ENCODE data around the gene MC5R. TPM values are rescaled to one million over a fixed set of nuclear protein-coding genes. Genes with fewer than 3 reads are reported as not detected.
"Not testable (repeated sequence)": the region's sequence is repeated elsewhere in the genome, so short reads cannot be mapped to it uniquely, and the experiment has no call there.

MC5R gene
- total RNA-seq, 2 experiments from 2014 or later = not detected

DNA sequence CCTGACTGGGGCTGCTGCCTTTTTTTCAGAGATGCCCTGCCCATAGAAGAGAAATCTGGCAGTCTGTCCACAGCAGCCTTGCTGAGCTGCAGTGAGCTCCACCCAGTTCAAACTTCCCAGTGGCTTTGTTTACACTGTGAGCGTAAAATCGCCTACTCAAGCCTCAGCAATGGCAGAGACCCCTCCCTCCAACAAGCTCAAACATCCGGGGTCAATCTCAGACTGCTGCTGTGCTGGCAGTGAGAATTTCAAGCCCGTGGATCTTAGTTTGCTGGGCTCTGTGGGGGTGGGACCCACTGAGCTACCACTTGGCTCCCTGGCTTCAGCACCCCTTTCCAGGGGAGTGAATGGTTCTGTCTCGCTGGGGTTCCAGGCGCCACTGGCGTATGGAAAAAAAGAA is 38.9 kb downstream of the MC5R start:
- CTCF ChIA-PET; ATAC-seq; H3K27ac Mint-ChIP-seq; H3K36me3 Mint-ChIP-seq (ENCODE audit: low read depth); H3K9me3 Mint-ChIP-seq (ENCODE audit: insufficient read depth); DNase-seq; H3K4me1 Mint-ChIP-seq (ENCODE audit: low read depth); POLR2A ChIA-PET; H3K4me3 Mint-ChIP-seq: not testable (repeated sequence)
- H3K27me3 Mint-ChIP-seq (ENCODE audit: low read depth) = peaks cover 20% of the 10 kb centered on the region

DNA sequence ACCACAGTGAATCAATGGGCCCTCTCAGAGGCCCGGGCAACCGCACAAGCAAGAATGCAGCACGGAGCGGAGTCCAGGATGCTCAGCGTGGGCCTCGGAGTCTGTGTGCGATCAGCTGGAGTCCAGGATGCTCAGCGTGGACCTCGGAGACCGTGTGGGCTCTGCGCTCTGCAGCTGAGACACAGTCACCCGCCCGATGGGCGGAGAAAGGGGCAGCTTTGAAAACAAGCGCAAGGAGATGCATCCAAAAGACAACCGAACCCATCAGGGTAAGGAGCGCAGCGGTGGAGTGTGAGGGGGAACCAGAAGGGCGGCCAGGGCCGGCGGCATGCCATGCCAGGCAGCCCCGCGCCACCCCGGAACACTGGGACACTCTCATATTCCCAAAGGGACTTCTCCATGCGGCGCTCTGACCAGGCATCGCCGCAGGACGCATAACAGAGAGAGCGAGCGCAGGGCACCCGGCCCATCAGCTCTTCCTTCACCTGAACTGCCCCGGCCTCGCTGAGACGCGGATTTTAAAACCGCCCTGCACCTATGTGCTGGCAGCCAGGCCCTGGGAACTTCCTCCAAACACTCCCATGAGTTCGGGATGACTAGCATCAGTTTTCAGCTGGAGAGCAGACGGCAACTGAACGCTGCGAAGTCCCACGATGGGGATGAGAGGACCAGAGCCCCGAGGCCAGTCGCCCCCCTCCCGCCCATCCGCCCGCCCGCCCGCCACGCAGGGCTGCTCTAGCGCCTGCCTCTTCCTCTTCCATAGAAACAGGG is 44.7 kb downstream of the MC5R start:
- H3K4me3 Mint-ChIP-seq = no peak overlapping the region
- peaks cover 35% of the 10 kb centered on the region for H3K27me3 Mint-ChIP-seq (ENCODE audit: low read depth)
- no peak for DNase-seq

DNA sequence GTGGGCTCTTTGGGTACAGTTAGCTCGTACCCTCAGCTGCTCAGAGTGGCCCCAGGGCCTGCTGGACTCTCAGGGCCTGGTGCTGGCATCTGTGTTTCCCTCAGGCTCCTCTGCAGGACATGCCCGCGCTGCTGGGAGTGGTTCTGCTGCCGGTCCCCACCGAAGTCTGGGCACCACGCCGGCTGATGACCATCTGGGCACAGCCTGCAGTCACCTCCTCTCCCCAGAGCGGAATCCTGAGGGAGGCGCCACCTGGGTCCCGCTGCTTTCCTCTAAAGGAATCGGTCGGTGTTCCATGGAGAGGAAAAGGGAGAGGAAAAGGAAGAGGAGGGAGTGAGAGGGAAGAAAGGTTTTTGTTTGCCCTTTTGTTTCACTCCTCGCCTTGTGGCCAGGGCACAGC is 47.8 kb downstream of the MC5R start:
- ATAC-seq = no peak
- Mint-ChIP-seq H3K36me3 (ENCODE audit: low read depth) (no peaks in the 10 kb centered on the region), H3K27me3 (ENCODE audit: low read depth) (peaks cover 31% of the 10 kb centered on the region), H3K9me3 (ENCODE audit: insufficient read depth) (no peaks in the 10 kb centered on the region), H3K4me1 (ENCODE audit: low read depth) (no peaks in the 10 kb centered on the region), H3K4me3 (no peak overlapping the region), H3K27ac (no peak overlapping the region)
- CTCF ChIA-PET = no interaction called here
- POLR2A ChIA-PET = no interaction called here
- DNase-seq = no peak

More for the DNA sequence above, 44.7 kb downstream of the MC5R start:
- no peak overlapping the region for H3K27ac Mint-ChIP-seq
- ChIA-PET POLR2A (no interaction called here), CTCF (no interaction called here)
- H3K4me1 Mint-ChIP-seq (ENCODE audit: low read depth) = no peaks in the 10 kb centered on the region
- ATAC-seq = no peak
- no peaks in the 10 kb centered on the region for H3K9me3 Mint-ChIP-seq (ENCODE audit: insufficient read depth)
- no peaks in the 10 kb centered on the region for H3K36me3 Mint-ChIP-seq (ENCODE audit: low read depth)

DNA sequence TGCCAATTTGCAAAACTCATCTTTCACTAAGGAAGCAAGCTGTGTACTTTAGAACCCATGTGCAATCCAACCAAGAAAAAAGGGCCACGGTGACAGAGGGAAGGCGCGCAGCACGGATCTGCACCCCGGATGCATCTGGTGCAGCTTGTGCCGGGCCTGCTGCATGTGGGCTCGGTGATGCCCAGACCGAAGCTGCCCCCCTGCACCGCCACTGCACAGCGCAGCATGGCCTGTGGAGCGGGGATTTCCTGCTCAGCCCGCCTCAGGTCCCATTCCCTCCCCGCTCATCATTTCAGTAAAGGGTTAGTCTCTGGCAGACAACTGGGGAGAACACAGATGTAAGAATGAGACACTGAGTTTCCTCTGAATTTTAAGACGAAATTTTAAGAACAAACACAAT is 48.4 kb downstream of the MC5R start:
- no peak overlapping the region for H3K27ac Mint-ChIP-seq
- CTCF ChIA-PET = no interaction called here
- no peak overlapping the region for H3K4me3 Mint-ChIP-seq
- no peaks in the 10 kb centered on the region for H3K4me1 Mint-ChIP-seq (ENCODE audit: low read depth)
- no peaks in the 10 kb centered on the region for H3K9me3 Mint-ChIP-seq (ENCODE audit: insufficient read depth)
- POLR2A ChIA-PET = no interaction called here
- DNase-seq (no peak), ATAC-seq (no peak)
- peaks cover 28% of the 10 kb centered on the region for H3K27me3 Mint-ChIP-seq (ENCODE audit: low read depth)
- H3K36me3 Mint-ChIP-seq (ENCODE audit: low read depth) = no peaks in the 10 kb centered on the region

DNA sequence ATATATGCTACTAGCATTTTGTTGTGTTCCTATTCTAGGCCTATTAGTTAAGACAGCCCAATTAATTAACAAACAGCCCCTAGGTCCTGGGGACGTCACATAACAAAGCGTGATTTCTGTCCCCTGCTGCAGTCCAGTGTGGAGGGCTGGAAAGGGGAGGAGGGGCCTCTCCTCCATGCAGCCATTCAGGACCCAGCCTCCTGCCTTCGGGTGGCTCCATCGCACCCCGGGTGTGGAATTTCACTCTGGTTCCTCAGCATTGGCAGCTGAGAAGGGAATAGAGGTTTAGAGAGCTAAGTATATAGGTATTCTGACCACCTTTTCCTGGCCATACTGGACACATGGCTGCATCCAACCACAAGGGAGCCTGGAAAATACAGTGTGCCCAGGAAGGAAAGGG is 49.0 kb downstream of the MC5R start:
- Mint-ChIP-seq H3K27ac (no peak overlapping the region), H3K9me3 (ENCODE audit: insufficient read depth) (no peaks in the 10 kb centered on the region), H3K4me3 (no peak overlapping the region), H3K4me1 (ENCODE audit: low read depth) (no peaks in the 10 kb centered on the region), H3K27me3 (ENCODE audit: low read depth) (peaks cover 25% of the 10 kb centered on the region), H3K36me3 (ENCODE audit: low read depth) (no peaks in the 10 kb centered on the region)
- DNase-seq (no peak), ATAC-seq (no peak)
- ChIA-PET CTCF (no interaction called here), POLR2A (no interaction called here)

DNA sequence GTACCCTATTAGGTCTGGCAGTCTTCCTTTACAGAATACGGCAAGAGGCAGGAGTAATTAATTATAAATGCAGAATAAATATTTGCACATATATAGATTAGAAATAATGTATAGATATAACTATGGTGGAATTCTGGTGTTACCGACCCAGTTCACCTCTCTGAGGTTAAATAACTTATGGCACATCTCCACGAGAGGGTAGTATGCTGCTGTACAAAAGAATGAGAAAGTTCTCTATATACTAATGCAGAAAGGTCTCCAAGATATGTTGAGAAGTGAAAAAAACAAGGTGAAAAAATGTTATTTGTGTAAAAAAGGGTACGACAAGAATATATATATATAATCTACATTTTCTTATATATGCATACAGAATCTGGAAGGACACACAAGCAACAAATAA is 50.6 kb downstream of the MC5R start:
- CTCF ChIA-PET = no interaction called here
- H3K27ac Mint-ChIP-seq = no peak overlapping the region
- POLR2A ChIA-PET = no interaction called here
- no peak overlapping the region for H3K4me3 Mint-ChIP-seq
- DNase-seq = no peak
- no peaks in the 10 kb centered on the region for H3K36me3 Mint-ChIP-seq (ENCODE audit: low read depth)
- H3K9me3 Mint-ChIP-seq (ENCODE audit: insufficient read depth) = no peaks in the 10 kb centered on the region
- no peaks in the 10 kb centered on the region for H3K4me1 Mint-ChIP-seq (ENCODE audit: low read depth)
- peaks cover 14% of the 10 kb centered on the region for H3K27me3 Mint-ChIP-seq (ENCODE audit: low read depth)
- no peak for ATAC-seq

Other genes with a start within 250 kb of the MC5R start
- gene FAM210A, start 97.6 kb upstream of the MC5R start, total RNA-seq = 10 to 100 TPM; 25.1 to 30.2 TPM
- 10 to 100 TPM; 31.2 to 37.7 TPM for gene RNMT, start 97.5 kb upstream of the MC5R start, total RNA-seq
- gene MC2R, start 91.4 kb downstream of the MC5R start, total RNA-seq = not detected